OCI-LY3 (cell line): Measurements from ENCODE around the gene FUT7.

Experiments used
- EZH2phosphoT487 ChIP-seq: fragments of 200-600 bp; shearing (Covaris generic); IDR thresholded peaks from 2 replicates; pipeline ENCODE4 v1.6.1; 2018; ENCODE audit warnings: antibody characterized with exemption, mixed run types, low read depth
- TF ChIP-seq, protein P1 (sequence below): fragments of 200-600, 300-600 bp; sonication (generic); IDR thresholded peaks from 2 replicates; pipeline ENCODE4 v1.5.1; 2014; ENCODE audit warnings: antibody characterized with exemption, low read length, low read depth

DNA sequence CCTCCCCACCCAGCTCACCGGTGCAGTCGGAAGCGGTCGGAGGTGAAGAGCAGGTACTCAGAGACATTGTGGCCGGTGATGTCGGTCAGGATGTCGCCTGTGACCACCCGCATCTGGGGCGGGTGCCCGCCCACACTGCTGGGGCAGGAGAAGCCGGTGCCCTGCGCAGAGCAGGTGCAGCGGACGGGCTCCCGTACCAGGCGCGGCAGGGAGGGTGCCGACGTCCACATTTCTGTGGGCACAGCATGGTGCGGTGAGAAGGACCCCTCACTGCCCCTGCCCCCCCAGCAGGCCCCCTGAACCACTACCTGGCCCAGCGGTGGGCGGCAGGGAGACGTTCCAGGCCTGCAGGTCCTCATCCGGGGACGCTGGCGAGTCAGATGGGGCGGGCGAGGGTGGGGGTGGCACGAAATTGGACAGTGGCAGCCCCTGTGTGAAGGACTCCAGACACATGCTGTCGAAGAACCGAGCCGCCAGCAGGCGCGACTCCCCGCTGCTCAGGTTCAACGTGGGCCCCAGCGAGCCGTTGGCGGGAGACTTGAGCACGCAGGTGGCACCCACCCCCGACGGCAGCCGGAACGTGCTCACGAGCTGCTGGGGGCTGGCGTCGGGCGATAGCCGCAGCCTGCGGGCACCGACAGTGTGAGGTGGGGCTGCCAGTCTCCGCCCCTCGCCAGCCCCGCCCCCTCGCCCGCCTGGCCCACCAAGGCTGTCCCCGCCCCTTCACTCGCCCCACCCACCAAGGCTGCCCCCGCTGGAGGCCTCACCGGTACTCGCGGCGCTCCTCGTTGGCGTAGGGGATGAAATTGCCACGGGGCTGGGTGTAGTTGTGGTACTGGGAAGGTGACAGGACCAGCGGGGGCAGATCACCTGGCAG, 19.0 kb downstream of the FUT7 start:
- TF ChIP-seq, protein P1, sequence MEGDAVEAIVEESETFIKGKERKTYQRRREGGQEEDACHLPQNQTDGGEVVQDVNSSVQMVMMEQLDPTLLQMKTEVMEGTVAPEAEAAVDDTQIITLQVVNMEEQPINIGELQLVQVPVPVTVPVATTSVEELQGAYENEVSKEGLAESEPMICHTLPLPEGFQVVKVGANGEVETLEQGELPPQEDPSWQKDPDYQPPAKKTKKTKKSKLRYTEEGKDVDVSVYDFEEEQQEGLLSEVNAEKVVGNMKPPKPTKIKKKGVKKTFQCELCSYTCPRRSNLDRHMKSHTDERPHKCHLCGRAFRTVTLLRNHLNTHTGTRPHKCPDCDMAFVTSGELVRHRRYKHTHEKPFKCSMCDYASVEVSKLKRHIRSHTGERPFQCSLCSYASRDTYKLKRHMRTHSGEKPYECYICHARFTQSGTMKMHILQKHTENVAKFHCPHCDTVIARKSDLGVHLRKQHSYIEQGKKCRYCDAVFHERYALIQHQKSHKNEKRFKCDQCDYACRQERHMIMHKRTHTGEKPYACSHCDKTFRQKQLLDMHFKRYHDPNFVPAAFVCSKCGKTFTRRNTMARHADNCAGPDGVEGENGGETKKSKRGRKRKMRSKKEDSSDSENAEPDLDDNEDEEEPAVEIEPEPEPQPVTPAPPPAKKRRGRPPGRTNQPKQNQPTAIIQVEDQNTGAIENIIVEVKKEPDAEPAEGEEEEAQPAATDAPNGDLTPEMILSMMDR = no peak
- TF ChIP-seq EZH2phosphoT487 = no peak
